HCT116 (cell line): ENCODE data around the gene IL17RD. TPM values are rescaled to one million over a fixed set of nuclear protein-coding genes. Genes with fewer than 3 reads are reported as not detected.

Experiments
- ATAC-seq: fragments of 200-7000 bp; cut with Tn5 transposase; 2 replicates; pipeline ENCODE4 v1.9.1; 2020; ENCODE audit warnings: mild to moderate bottlenecking, moderate library complexity
- BruUV-seq: library from RNA; stranded (reverse); fragments of 400-500 nt; replicated peaks from 2 replicates; lab custom pipeline; 2021; lab: Mats Ljungman, UMichigan
- CTCF ChIA-PET: fragments of 300-600 bp; sonication (Branson Sonifier 250); formaldehyde crosslinking; loops from one replicate; lab custom pipeline; 2021; ENCODE audit warnings: antibody characterized with exemption; lab: Charles Lee
- POLR2A ChIA-PET: fragments of 300-600, 350-600 bp; sonication (Branson Sonifier 250); formaldehyde crosslinking; loops from one replicate; lab custom pipeline; 2021; ENCODE audit warnings: antibody characterized with exemption; lab: Charles Lee
- RAD21 ChIA-PET, 2 experiments: fragments of 300-600 bp; sonication (Branson Sonifier 250); formaldehyde crosslinking; loops; one replicate each; lab custom pipeline; 2023; ENCODE audit warnings: low total read pairs in 2 of 2; ENCODE audit not compliant: uncharacterized antibody in 2 of 2, unreplicated experiment in 2 of 2, low non-redundant PET in 1 of 2; lab: Charles Lee
- DNase-seq: peaks from one replicate; pipeline ENCODE4 v3.0.0-alpha.2; 2010; ENCODE audit warnings: low read depth, low spot score
- H2AFZ ChIP-seq: fragments of 200-600 bp; shearing (Covaris generic), sonication (generic); 2 replicates; pipeline ENCODE4 v1.6.1; 2017; ENCODE audit warnings: low read depth, mixed run types, mixed read lengths, antibody characterized with exemption, low read length; ENCODE audit not compliant: poor library complexity, severe bottlenecking
- H3K27ac ChIP-seq: 2 replicates; pipeline ENCODE4 v1.5.1; 2012; ENCODE audit warnings: low read depth, low read length
- H3K27me3 ChIP-seq: fragments of 200-600 bp; sonication (generic); 2 replicates; pipeline ENCODE4 v1.6.1; 2016; ENCODE audit warnings: mixed run types, low read length, mixed read lengths; ENCODE audit not compliant: insufficient read depth
- H3K36me3 ChIP-seq, 2 experiments: fragments of 200-500 bp in 1 of 2; fragments of 200-600 bp in 1 of 2; sonication (Bioruptor generic) in 1 of 2; sonication (generic) in 1 of 2; 2 replicates each; pipeline versions ENCODE4 v1.5.1 to v1.6.1; 2014 to 2016; ENCODE audit warnings: low read length in 2 of 2, inconsistent platforms in 1 of 2, mixed read lengths in 1 of 2, mixed run types in 1 of 2; ENCODE audit not compliant: insufficient read depth in 2 of 2, control insufficient read depth in 1 of 2
- H3K4me1 ChIP-seq, 2 experiments: fragments of 200-600 bp in 1 of 2; sonication (generic) in 1 of 2; 2 replicates each; pipeline versions ENCODE4 v1.5.1 to v1.6.1; 2012 to 2017; ENCODE audit warnings: low read length in 2 of 2, inconsistent platforms in 1 of 2, mild to moderate bottlenecking in 1 of 2, mixed read lengths in 1 of 2, mixed run types in 1 of 2, moderate library complexity in 1 of 2; ENCODE audit not compliant: insufficient read depth in 2 of 2, control insufficient read depth in 1 of 2
- H3K4me2 ChIP-seq: fragments of 200-600 bp; sonication (generic); 2 replicates; pipeline ENCODE4 v1.6.1; 2017; ENCODE audit warnings: mixed run types, low read length, mixed read lengths
- H3K4me3 ChIP-seq, 2 experiments: fragments of 200-600 bp in 1 of 2; sonication (generic) in 1 of 2; replicated peaks in 1 of 2; 2 replicates each; pipeline ENCODE4 v1.5.1; 2011 to 2016; ENCODE audit warnings: low read length in 2 of 2, control low read depth in 1 of 2, low read depth in 1 of 2, mild to moderate bottlenecking in 1 of 2, mixed read lengths in 1 of 2, mixed run types in 1 of 2
- H3K79me2 ChIP-seq: fragments of 200-600 bp; sonication (generic); 2 replicates; pipeline ENCODE4 v1.6.1; 2017; ENCODE audit warnings: mild to moderate bottlenecking, mixed run types, low read length, moderate library complexity, mixed read lengths; ENCODE audit not compliant: insufficient read depth
- H3K9ac ChIP-seq: fragments of 200-600 bp; sonication (generic); 2 replicates; pipeline ENCODE4 v1.6.1; 2016; ENCODE audit warnings: low read length, mixed read lengths
- H3K9me2 ChIP-seq: fragments of 200-600 bp; sonication (generic), shearing (Covaris generic); 2 replicates; pipeline ENCODE4 v1.6.1; 2017; ENCODE audit warnings: mixed run types, mild to moderate bottlenecking, moderate library complexity; ENCODE audit not compliant: insufficient read depth
- H3K9me3 ChIP-seq, 2 experiments: fragments of 200-500 bp in 1 of 2; fragments of 200-600 bp in 1 of 2; sonication (Bioruptor generic) in 1 of 2; sonication (generic) in 1 of 2; 2 replicates each; pipeline ENCODE4 v1.6.1; 2014 to 2017; ENCODE audit warnings: low read length in 2 of 2, mixed read lengths in 2 of 2, inconsistent platforms in 1 of 2, low read depth in 1 of 2, mild to moderate bottlenecking in 1 of 2, mixed run types in 1 of 2, moderate library complexity in 1 of 2; ENCODE audit not compliant: control insufficient read depth in 1 of 2, insufficient read depth in 1 of 2
- H4K20me1 ChIP-seq: fragments of 200-600 bp; sonication (generic), shearing (Covaris generic); 2 replicates; pipeline ENCODE4 v1.6.1; 2017; ENCODE audit warnings: mixed run types, mild to moderate bottlenecking, moderate library complexity; ENCODE audit not compliant: insufficient read depth
- ATF3 ChIP-seq: IDR thresholded peaks from 2 replicates; pipeline ENCODE4 v1.6.1; 2012
- EZH2 ChIP-seq: fragments of 200-600 bp; sonication (generic); IDR thresholded peaks from 2 replicates; pipeline ENCODE4 v1.6.1; 2017; ENCODE audit warnings: antibody characterized with exemption, mixed run types
- EZH2phosphoT487 ChIP-seq: fragments of 200-600 bp; IDR thresholded peaks from 2 replicates; pipeline ENCODE4 v1.6.1; 2018; ENCODE audit warnings: antibody characterized with exemption, borderline replicate concordance
- FOSL1 ChIP-seq: IDR thresholded peaks from 2 replicates; pipeline ENCODE4 v1.6.1; 2012; ENCODE audit warnings: low read depth
- JUND ChIP-seq: IDR thresholded peaks from 2 replicates; pipeline ENCODE4 v1.6.1; 2012
- MAX ChIP-seq: IDR thresholded peaks from 2 replicates; pipeline ENCODE4 v1.6.1; 2012
- POLR2A ChIP-seq: IDR thresholded peaks from 2 replicates; pipeline ENCODE4 v1.7.0; 2011; ENCODE audit warnings: borderline replicate concordance; ENCODE audit not compliant: insufficient read depth, insufficient read length; ENCODE audit errors: extremely low read depth
- POLR2AphosphoS5 ChIP-seq: IDR thresholded peaks from 2 replicates; pipeline ENCODE4 v1.6.1; 2011; ENCODE audit warnings: mild to moderate bottlenecking, low read depth, low read length, moderate library complexity
- REST ChIP-seq: IDR thresholded peaks from 2 replicates; pipeline ENCODE4 v1.6.1; 2012; ENCODE audit warnings: low read depth
- SRF ChIP-seq: IDR thresholded peaks from 2 replicates; pipeline ENCODE4 v1.6.1; 2012; ENCODE audit warnings: low read depth
- YY1 ChIP-seq: IDR thresholded peaks from 2 replicates; pipeline ENCODE4 v1.6.1; 2011; ENCODE audit warnings: low read length, low read depth, moderate library complexity, mild to moderate bottlenecking; ENCODE audit not compliant: insufficient replicate concordance; ENCODE audit errors: extremely low read depth
- ZFX ChIP-seq: fragments of 450-650 bp; IDR thresholded peaks from 2 replicates; pipeline ENCODE4 v1.6.1; 2017
- intact Hi-C: fragments of 100-400 bp; cut with micrococcal nuclease; formaldehyde crosslinking; loops from 2 replicates; pipeline ENCODE4 v1.10.0; 2022
- total RNA-seq: library from RNA; stranded (reverse); gene quantifications from one replicate; pipeline ENCODE4 v1.2.1, GENCODE V29; 2021; ENCODE audit not compliant: unreplicated experiment
- TF ChIP-seq, protein P1 (sequence below): IDR thresholded peaks from 2 replicates; pipeline ENCODE4 v1.6.1; 2011; ENCODE audit warnings: mild to moderate bottlenecking, low read length, moderate library complexity; ENCODE audit not compliant: insufficient replicate concordance; ENCODE audit errors: extremely low read depth

Gene IL17RD
- total RNA-seq, 1 experiment from 2014 or later, result 12.3 TPM

DNA sequence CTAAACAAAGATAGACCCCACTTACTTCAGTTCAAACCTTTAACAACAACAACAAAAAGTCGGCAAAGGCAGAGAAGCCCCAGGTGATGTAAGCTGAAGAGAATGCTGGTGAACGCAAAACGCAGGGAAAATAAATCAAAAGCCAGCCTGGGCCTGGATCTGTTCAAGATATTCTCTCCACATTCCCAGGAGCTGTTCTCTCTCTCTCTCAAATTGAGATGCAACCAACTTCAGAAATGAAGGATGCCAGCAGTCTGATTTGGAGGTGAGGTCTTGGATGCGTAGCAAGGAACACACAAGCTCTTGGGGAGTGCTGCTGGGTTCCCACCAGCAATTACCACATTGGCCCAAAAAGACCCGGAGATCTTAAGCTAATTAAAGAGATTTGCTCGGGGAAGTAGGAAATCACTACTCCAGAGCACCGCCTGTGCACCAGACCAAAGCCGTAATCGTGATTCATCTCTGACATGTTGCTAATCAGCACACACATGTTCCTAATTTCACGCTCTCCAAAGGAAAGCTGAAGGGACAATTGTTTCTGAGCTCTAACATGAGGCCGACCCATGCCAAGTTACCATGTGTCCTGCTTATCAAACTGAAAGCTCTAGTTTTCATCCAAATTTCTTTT is 37.1 kb downstream of the IL17RD start:
- no peaks in the 10 kb centered on the region for H3K36me3 ChIP-seq
- ChIA-PET POLR2A (no interaction called here), RAD21 (no interaction called here), CTCF (no interaction called here)
- DNase-seq (no peak), ATAC-seq (no peak)
- H3K4me2 ChIP-seq, result no peak overlapping the region
- no peak overlapping the region for H2AFZ ChIP-seq
- H3K9ac ChIP-seq, result no peak overlapping the region
- no peak overlapping the region for H3K4me3 ChIP-seq
- no peaks in the 10 kb centered on the region for H3K27me3 ChIP-seq
- BruUV-seq, result no TSS peak
- no peaks in the 10 kb centered on the region for H3K9me2 ChIP-seq
- no peaks in the 10 kb centered on the region for H4K20me1 ChIP-seq
- intact Hi-C loops, result no loop called here
- no peaks in the 10 kb centered on the region for H3K9me3 ChIP-seq
- H3K4me1 ChIP-seq, result no peaks in the 10 kb centered on the region
- no peak overlapping the region for H3K27ac ChIP-seq
- TF ChIP-seq JUND (no peak), MAX (no peak), SRF (no peak), REST (no peak), POLR2AphosphoS5 (no peak), EZH2phosphoT487 (no peak), ATF3 (no peak), FOSL1 (no peak), EZH2 (no peak), ZFX (no peak), POLR2A (no peak), YY1 (no peak)
- TF ChIP-seq, protein P1, sequence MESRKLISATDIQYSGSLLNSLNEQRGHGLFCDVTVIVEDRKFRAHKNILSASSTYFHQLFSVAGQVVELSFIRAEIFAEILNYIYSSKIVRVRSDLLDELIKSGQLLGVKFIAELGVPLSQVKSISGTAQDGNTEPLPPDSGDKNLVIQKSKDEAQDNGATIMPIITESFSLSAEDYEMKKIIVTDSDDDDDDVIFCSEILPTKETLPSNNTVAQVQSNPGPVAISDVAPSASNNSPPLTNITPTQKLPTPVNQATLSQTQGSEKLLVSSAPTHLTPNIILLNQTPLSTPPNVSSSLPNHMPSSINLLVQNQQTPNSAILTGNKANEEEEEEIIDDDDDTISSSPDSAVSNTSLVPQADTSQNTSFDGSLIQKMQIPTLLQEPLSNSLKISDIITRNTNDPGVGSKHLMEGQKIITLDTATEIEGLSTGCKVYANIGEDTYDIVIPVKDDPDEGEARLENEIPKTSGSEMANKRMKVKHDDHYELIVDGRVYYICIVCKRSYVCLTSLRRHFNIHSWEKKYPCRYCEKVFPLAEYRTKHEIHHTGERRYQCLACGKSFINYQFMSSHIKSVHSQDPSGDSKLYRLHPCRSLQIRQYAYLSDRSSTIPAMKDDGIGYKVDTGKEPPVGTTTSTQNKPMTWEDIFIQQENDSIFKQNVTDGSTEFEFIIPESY, result no peak
- no peaks in the 10 kb centered on the region for H3K79me2 ChIP-seq
